Measurements from ENCODE around the gene RAPGEF1.

Gene RAPGEF1

DNA sequence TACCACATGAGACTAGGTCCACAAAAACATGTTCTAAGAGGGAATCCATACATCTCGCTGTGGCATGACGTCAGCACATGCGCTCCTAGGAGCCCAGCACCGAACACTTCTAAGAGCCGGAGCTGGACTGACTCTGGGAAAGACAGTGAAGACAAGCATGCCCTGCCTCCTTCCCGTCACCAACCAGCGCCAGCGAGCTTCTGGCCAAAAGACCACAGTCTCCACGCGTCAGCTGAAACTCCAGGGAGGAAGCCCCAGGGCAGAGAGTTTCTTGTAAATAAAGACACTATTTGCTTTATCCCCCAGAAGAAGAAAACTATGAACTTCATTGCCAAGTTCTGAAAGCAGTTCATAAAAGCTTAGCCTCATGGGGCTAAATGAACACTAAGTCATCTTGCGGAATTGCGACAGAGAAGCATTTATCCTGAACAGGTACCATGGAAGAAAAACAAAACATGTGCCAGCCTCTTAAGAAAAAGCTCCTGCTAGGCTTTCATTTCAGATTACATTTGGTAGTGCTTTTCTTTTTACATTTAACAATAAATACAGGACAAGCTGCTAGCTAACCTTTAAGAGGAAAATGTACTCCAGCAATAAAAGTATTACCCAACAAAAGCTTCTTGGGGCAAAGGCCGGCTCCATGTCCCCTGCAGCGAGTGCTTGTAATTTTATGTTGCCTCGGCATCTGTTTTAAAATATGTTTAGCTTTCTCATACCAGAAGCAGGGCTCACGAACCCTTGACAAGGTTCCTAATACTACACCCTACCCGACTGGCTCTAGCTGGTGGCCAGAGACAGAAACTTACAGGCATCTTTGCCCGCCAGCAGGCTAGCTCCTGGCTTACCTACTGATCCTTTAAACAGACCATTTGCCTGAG lies 98.0 kb downstream of the RAPGEF1 start:
- DNase-seq = no peak

DNA sequence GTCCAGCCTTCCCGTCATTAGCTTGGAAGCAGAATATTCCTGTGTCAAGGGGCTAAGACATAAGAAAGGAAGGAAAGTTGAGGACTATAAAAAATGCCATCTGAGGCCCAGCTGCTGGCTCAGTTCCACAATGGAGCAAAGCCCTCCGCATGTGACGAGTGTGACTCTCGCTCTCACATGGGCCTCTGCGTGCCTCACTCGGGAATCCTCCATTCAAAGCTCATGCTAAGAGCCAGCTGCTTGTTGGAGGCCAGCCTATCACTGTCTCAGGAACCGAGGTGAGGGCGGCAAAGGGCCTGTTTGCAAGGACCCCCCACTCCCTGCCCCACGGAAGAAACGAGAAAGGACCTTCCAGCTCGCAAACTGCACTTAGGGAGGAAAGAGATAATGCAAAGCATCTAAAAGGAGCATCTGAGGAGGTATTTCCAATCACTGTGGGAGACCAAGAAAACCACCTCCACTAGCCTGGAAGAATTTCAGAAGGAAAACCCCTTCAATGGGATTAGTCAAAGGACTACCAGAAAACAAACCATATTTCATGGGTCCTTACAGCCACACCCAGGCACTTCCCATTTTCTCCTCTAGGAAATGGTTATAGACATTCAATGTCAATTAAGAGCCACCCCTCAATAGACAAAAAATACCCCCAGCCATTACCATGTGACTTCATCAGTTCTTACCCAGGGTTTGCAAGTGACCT lies 99.3 kb downstream of the RAPGEF1 start:
- DNase-seq = no peak

DNA sequence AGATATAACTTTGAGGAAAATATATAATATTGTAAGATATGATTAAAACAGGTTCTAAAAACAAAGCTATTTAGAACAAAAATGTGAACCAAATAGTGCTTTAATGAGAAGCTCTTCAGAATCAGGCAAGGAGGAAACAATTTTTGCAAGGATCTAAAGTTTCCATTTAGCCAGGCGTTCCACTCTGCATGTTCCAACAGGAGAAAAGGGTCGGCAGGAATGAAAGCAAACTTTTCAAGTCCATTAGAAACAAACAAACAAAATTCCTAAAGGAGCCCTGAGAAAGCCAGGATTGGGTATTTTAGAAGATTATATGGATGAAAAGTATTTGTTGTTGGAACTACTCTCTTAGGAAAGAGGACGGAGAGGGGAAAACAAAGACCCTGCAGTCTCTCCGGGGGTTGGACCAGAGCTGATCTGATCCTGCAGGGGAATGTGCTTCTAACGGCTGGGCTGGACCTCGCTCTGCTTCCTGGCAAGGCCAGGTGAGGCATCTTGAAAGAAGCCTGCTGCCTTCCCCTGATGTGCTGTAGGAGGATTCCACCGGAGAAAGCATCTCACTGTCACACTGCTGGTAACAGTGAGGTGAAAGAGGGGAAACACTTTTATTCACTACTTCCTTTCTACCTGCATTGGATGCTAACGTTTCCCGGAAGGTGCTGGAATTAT lies 100.0 kb downstream of the RAPGEF1 start:
- DNase-seq = no peak

DNA sequence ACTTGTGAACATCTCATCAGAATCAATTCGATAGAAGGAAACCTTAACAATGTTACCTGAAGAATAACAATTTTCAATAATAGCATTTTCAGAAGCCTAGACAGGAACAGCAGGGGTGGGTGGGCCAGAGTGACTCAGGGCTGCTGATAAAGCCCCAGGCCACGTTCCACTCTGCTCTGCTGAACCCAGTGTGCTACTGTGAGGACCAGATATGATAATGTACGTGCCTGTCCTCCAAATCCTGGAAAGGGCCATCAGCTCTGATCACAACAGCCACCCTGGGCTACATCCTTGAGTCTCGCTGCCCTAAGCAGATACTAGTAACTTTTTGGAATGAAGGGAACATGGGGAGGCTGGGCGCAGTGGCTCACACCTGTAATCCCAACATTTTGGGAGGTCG lies 103.3 kb downstream of the RAPGEF1 start:
- DNase-seq = no peak

DNA sequence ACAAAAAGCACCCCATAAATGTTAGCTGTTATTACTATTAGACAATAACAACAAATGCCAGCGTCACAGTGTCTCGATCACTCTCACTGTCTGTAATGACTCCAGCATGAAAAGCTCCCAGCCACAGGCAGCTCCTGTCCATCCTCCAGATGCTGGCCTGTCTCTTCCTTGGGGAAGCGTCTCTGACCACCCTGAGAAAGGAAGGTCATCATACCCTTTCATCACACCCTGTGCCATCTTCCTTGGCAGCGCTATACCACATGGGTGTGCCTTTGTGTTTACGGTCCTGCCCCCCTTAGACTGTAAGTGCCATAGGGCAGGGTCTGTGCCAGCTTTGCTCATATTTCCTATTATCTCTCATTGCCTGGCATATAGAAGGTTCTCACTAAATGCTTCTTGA lies 104.0 kb downstream of the RAPGEF1 start:
- no peak for DNase-seq

DNA sequence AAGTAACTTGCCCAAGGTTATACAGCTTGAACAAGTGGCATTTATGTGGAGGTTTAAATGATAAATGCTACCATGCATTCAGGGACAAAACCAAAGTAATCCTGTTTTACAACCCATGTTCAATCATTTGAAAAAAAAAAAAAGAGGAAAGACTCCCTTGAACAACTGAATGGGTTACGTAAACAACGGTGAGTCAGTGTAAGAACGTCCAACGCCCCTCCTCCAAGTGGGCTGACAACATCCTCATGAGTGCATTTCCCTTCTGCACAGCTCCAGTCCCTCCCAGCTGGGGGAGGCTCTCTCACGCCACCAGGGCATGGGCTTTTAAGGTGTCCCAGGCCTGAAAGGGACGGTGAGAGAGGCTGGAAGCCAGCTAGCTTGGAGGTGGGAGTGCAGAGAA lies 104.6 kb downstream of the RAPGEF1 start:
- DNase-seq = no peak

DNA sequence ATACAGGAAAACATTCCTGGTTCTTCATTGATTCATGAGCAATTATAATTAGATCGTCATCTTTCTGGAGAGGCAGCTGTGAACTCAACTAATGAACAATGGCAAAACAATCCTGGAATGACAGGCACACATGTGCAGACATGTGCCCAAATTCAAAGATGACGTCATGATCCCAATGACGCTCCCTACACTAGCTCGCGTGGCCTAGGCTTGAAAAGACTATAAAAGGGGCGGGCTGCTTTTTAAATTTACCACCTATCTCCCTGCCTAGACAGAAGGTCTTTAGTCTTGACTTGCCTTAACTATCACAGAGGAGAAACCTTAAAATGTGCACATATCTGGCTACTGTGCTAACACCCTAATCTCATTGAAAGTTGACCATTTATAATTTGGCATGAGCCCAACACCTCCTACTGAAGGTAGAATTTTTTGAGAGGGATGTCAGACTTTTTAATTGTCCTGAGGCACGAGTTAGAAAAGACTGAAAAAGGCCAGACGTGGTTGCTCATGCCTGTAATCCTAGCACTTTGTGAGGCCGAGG lies 106.3 kb downstream of the RAPGEF1 start:
- no peak for DNase-seq

DNA sequence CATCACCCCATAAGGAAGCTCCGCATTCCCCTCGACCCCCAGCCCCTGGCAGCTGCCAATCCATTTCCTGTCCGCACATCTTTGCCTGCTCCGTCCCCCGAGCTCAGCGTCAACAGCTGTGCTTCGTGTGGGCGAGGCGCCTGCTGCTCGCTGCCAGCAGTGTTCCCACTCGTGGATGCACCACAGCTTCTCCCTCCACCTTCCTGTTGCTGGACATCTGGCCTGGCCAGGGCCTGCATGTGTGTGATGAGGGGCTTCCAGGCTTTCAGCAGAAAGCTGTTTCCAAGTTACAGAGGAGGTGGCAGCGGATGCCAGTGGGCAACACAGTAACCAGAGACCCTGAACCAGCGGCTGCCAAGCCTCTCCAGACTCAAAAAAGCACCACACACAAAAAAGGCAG lies 108.6 kb downstream of the RAPGEF1 start:
- DNase-seq = no peak

DNA sequence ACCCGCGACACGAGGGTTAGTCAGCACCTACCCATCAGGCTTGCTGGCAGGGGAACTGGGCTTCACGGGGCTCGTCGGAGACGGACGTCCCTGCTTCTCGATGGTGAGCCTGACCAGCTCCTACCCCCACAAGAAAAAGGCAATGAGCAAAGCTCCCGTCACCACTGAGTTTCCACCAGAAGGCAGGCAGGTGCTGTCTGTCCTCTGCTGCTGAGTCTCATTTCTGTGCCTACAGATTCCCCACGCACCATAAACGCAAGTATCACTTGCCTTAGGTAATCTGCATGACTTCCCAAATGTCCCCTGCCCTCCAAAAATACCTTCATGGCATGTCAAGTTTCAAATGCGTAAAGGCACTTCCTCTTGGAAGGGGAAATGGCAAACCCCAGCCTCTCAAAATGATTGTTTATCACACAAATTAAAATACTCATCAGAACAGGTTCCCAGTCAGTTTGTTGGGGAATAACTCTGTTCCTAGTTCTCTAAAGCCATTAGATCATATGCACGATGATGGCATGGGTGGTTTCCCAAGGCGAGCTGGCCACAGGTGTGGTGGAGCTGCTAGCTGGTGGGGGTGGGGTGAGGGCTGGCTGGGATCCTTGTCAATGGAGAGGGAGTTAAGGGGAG lies 109.6 kb downstream of the RAPGEF1 start:
- no peak for DNase-seq

DNA sequence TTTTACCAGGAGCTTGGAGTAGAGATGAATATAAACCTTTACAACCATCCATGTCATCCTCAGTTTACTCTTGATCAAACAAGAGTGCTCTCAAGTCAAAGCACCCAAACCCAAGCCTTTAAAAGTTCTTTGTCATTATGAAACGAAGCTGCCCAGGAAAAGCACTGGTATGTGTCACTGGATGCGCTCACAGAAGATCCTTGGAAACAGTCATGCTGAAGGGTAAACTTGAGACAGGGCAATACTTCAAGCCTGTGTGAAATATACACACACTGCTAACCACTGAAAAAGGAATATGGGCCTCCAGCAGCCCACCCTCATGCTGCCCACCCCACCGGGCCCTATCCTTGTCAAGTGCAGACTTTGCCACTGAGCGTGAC lies 110.1 kb downstream of the RAPGEF1 start:
- DNase-seq = no peak

DNA sequence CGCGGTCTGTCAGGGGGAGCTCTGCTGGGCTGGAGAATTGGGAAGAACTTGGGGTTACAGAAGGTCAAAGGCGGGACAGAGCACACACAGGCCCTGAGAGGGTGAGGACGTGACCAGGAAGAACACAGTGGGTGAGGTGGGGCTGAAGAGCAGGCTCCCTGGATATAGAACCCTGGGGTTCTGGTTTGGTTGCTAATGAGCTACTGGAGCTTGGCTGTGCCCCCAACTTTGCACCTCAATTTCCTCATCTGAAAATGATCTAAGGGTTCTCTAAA lies 110.7 kb downstream of the RAPGEF1 start:
- DNase-seq = no peak

DNA sequence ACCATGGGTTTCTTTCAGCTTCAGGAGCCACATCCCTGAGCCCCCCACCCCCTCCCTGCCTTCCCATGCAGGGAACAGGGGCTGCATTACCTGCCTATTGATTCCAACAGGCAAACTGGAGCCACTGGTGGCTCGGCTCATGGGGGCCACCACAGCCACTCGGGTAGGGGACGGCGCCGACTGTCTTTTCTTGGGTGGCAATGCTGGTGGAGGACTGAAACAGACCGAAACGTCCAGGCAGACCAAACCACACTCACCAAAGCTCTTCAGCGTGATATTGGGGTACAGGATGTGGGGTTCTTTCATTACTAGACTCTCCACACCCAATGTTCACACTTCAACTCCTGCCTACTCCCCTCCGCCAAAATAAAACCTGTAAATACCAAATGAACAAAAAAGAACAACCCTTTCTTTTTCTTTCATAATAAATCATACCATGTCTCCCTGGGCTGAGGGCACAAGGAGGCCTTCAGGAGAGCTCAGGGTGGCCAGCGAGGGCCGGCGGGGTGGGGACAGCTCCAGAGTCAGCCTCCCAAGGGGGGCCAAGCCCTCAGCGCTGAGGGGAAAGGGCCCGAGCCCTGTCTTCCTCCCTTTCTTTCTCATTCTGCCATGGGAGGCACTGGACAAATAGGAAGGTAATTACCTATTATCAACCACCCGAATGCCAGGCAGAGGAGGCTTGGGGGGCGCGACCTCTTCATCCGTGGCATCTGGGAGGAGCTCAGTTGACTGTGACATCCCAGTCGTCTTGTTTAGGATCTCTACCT lies 111.2 kb downstream of the RAPGEF1 start:
- DNase-seq = no peak

DNA sequence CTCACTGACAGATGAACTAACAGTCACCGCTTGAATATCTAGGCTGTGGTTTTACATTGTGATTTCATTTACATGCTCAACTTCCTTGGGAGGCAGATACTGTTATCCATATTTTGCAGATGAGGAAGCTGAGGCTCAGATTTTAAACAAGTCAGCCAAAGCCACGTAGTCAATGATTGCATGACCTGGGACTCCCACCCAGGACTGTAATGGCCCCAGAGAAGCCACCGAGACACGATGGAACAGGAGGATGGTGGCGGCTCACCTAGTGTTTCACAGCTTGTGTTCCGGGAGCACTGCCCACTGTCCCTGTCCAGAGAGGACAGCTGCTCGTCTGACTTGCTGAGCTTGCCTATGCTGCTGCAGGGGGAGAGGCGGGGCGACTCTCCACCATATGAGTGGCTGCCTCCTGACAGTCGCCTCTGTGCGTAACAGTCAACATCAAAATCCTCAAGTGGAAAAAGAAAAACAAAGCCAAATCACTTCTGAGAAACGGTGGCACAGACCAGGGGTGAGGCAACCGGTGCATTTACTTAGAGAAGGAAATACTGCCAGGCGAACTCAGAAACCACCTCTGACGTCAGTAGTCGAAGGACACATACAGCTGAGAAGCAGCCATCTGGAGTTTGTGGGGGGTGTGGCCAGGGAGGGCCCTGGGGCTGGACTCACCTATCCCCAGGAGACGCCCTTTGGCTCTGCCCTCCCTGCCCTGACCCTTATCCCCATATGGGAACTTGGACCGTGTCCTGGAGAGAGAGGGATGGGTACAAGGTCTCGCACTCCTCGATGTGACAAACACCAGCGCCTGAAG lies 112.0 kb downstream of the RAPGEF1 start:
- DNase-seq = no peak

DNA sequence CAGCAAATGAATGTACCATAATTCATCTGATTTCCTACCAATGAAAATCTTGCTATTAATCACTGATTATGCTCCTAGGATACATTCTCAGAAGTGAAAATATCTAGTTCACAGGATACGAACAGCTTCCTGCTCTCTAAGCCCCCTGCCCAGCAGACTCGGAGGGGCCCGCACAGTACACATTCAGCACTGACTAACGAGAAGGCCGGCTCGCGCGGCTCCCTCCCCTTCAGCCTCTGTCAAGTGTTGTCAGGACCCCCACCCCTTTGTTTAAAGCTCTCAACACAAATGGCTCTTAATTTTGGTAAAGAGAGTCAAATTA lies 112.6 kb downstream of the RAPGEF1 start:
- DNase-seq = no peak

DNA sequence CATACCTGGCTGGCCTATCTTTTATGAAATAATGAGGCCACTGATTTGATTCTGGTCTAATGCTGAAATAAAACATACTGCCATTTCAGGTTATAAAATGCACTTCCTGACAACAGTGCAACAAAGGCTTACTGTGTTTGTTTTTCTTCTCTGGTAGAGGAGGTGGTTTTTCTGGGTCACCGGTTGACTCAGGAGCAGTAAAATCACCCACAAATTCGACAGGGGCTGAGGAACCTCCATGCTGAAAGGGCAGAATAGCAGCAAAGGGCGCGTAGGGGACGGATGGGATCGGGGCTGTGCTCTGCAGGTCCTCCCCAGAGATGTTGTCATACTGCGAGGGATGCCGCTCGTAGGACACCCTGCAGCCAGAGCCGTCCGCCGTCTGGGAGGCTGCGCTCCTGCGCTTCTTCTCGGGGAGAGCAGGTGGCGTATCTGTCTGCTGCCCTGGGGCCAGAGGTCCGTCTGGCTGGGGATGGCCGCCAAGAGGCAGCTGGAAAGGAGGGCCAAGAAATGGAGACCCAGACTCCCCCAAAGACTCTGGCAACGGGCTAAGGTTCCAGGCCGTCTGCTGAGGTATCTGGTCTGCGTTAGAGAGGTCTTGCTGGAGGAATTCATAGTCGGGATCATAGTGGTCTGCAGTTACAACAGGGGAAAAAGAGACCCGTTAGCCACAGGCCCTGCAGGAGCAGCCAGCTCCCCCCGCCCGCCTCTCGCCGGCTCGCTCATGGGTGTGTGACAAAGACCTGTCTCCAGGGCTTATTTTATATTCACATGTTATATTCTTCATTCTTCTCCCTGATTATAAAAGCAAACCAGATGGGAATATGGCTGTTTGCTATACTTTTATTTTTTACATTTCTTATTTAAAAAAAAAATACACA lies 113.8 kb downstream of the RAPGEF1 start:
- no peak for DNase-seq

DNA sequence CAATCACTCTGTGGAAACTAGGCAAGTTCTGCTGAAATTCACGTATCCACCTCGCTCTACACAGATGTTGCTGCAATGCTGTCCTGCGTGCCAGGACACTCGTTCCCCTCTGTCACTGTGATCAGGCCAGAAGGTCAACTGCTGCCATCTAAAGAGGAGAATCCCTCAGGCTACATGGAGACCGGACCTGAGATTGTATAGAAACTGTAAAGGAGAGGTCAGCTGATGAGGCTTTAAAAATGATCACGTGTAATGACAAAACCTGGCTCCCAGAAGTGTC lies 114.4 kb downstream of the RAPGEF1 start:
- no peak for DNase-seq

DNA sequence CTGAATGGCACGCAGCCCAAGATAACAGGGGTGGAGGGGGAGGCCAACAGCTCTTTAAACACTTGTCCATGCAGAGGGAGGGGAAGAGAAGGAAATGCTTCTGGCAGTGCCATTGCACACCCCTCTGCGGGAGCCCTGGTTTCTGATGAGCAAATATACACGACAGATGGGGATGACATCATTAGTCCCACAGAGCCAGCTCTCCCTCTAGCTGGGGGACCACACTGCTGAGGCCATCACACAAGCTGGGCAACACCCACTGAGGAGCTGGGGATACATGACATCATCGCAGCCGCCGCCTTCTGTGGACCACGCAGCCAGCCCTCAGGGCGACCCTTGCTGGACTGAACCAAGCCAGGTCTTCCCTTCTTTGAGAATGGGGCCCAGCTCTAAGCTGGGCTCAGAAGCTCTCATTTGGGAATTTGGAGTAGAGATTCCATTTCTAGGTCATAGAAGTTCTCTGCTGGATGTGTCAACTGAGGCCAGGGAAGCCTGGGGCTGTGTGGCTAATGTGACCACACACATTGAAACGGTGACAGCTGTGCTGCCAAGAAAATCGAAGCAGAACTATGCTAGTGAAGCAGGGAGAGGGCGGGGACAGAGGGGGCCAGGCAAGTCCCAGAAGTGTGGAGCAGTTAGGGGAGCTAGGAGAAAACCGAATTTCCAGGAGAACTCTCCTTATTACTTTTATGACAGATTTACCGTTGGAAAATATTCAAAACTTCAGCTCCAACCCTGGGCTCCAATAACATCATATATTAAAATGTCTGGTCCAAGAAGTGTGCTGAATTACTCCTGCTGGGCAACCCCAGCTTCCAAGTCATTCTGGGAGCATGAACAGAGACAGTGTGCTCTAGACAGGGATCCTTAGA lies 115.0 kb downstream of the RAPGEF1 start:
- no peak for DNase-seq

DNA sequence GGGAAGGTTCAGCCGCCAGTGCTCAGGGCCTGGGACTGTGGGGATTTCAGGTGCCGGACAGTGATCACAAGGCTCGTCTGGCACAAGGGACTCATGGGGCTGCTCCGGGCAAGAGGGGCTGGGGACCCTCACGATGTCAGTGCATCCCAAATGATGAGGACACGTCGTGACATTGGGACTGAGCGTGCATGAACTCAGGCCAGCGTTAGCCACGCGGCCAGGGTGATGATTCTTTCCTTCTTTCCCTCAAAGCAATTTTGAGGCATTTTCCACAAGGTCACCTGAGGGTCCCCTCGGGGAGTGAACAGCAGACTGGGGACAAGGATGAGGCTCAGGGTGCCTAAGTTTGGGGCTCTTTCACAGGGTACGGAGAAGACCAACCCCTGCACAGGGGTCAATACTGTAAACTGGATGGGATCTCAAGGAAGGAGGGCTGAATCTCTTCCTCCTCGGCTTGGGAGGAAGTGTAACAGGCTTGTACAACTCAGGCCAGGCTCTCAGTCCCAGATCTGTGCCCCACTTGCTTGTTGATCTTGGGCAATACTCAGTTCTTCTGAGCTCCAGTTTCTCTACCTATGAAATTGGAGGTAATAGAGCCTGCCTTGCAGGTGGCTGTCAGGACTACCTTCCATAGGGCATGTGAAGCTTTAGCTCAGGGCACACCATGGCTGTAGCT lies 116.1 kb downstream of the RAPGEF1 start:
- DNase-seq = no peak

DNA sequence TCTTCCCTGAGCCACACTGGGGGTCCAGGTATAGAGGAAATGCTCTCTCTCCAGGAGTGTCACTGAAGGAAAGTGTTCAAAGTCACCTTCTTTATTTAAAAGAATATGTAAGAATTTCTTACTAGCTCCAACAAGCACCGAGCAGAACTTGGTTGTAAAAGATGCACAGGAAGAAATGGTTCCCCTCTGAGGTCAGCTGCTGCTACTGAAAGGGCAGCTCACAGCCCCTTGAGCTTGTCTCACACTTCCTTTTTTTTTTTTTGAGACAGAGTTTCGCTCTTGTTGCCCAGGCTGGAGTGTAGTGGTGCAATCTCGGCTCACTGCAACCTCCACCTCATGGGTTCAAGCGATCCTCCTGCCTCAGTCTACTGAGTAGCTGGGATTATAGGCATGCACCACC lies 117.4 kb downstream of the RAPGEF1 start:
- no peak for DNase-seq
